B cell (primary cell): ENCODE data around the gene CMTM8.

Experiments
- CTCF ChIP-seq: fragments of 200-600 bp; IDR thresholded peaks from one replicate; pipeline ENCODE4 v1.8.0; 2022; ENCODE audit warnings: antibody characterized with exemption, mild to moderate bottlenecking
- EZH2 ChIP-seq: IDR thresholded peaks from 2 replicates; pipeline ENCODE4 v1.6.1; 2012; ENCODE audit warnings: borderline replicate concordance, low read depth, mild to moderate bottlenecking, moderate library complexity, low read length; ENCODE audit not compliant: insufficient read depth, poor library complexity, severe bottlenecking

- no peak for TF ChIP-seq CTCF
- TF ChIP-seq EZH2 = no peak
Measured at GRCh38 chr3:32220006-32220405, 18.5 kb upstream of the CMTM8 start.
